Measurements from ENCODE around the gene TMEM89. TPM values are rescaled to one million over a fixed set of nuclear protein-coding genes. Genes with fewer than 3 reads are reported as not detected.
A peak's percentile ranks its signal among the peaks of the same experiment; 100 is the strongest.

The TMEM89 gene
- total RNA-seq, 1 donor from 2014 or later = not detected

- Histone ChIP-seq H3K27ac (peak overlapping the region; percentile 68 to 89), H3K4me1 (peaks cover 5 to 17% of the 10 kb centered on the region in 2 donors), H3K9me3 (no peaks in the 10 kb centered on the region), H3K27me3 (no peaks in the 10 kb centered on the region), H3K4me3 (peak overlapping the region; percentile 70 to 77), H3K36me3 (no peaks in the 10 kb centered on the region)
- no peak for TF ChIP-seq CTCF (IDR thresholded peaks at IDR 0.05)
- intact Hi-C loops (cut with DNase I) = loop anchor here (1.0 to 2.0 kb wide), 3 partner anchors 20 to 99 kb away; partner anchors contain the start of genes PFKFB4, SLC26A6 and UQCRC1
- no peak for DNase-seq (ENCODE audit: low spot score in 2 of 2)
Observed at GRCh38 chr3:48655606-48656005, 34.0 kb upstream of the TMEM89 start.

GRCh38 chr3:48655063-48655462 lies 33.5 kb upstream of the TMEM89 start:
- Histone ChIP-seq H3K27ac (peak overlapping the region; percentile 68 to 89), H3K9me3 (no peaks in the 10 kb centered on the region), H3K4me1 (peaks cover 5 to 17% of the 10 kb centered on the region in 2 donors), H3K27me3 (no peaks in the 10 kb centered on the region), H3K4me3 (no peak overlapping the region), H3K36me3 (no peaks in the 10 kb centered on the region)
- no peak for DNase-seq (ENCODE audit: low spot score in 2 of 2)
- intact Hi-C loops (cut with DNase I) = no loop called here
- no peak for TF ChIP-seq CTCF (IDR thresholded peaks at IDR 0.05)

GRCh38 chr3:48652923-48653715 lies 31.6 kb upstream of the TMEM89 start:
- intact Hi-C loops (cut with DNase I) = no loop called here
- no peak for TF ChIP-seq CTCF (IDR thresholded peaks at IDR 0.05)
- H3K4me1 ChIP-seq = peaks cover 5 to 17% of the 10 kb centered on the region in 2 donors
- no peak overlapping the region for H3K4me3 ChIP-seq
- H3K27me3 ChIP-seq = no peaks in the 10 kb centered on the region
- no peak overlapping the region for H3K27ac ChIP-seq
- no peaks in the 10 kb centered on the region for H3K36me3 ChIP-seq
- no peaks in the 10 kb centered on the region for H3K9me3 ChIP-seq
- no peak for DNase-seq (ENCODE audit: low spot score in 2 of 2)

GRCh38 chr3:48651771-48652170 lies 30.2 kb upstream of the TMEM89 start:
- Histone ChIP-seq H3K36me3 (no peaks in the 10 kb centered on the region), H3K4me1 (peaks cover 5 to 15% of the 10 kb centered on the region in 2 donors), H3K9me3 (no peaks in the 10 kb centered on the region), H3K27ac (no peak overlapping the region), H3K4me3 (no peak overlapping the region), H3K27me3 (no peaks in the 10 kb centered on the region)
- TF ChIP-seq CTCF (IDR thresholded peaks at IDR 0.05) = no peak
- intact Hi-C loops (cut with DNase I) = no loop called here
- DNase-seq (ENCODE audit: low spot score in 2 of 2) = no peak

- DNase-seq (ENCODE audit: low spot score in 2 of 2) = no peak
- Histone ChIP-seq H3K4me3 (no peak overlapping the region), H3K27ac (no peak overlapping the region), H3K4me1 (peaks cover 4 to 5% of the 10 kb centered on the region in 2 donors), H3K27me3 (no peaks in the 10 kb centered on the region), H3K36me3 (no peaks in the 10 kb centered on the region), H3K9me3 (no peaks in the 10 kb centered on the region)
- TF ChIP-seq CTCF (IDR thresholded peaks at IDR 0.05) = no peak
- intact Hi-C loops (cut with DNase I) = no loop called here
Observed at GRCh38 chr3:48650723-48651122, 29.2 kb upstream of the TMEM89 start.

All from ascending aorta (tissue), 2 donors.